HEK293 (cell line): ENCODE data around the gene CCL24.
"Not testable (repeated sequence)": the region's sequence is repeated elsewhere in the genome, so short reads cannot be mapped to it uniquely, and the experiment has no call there.

ENCODE experiments used
- CTCF ChIA-PET: fragments of 350-600 bp; formaldehyde crosslinking; extraction: SDS; loops from one replicate; lab custom pipeline; 2021; ENCODE audit warnings: antibody characterized with exemption; lab: Yijun Ruan, JAX
- POLR2A ChIA-PET: fragments of 300-600 bp; formaldehyde crosslinking; extraction: SDS; loops from one replicate; lab custom pipeline; 2020; ENCODE audit warnings: antibody characterized with exemption, inconsistent platforms; lab: Yijun Ruan, JAX
- H3K27ac ChIP-seq: fragments of 200-500 bp; sonication (Bioruptor generic); 2 replicates; pipeline ENCODE4 v1.5.1; 2014; ENCODE audit warnings: low read depth, low read length, control low read depth, inconsistent platforms; ENCODE audit errors: extremely low read depth
- H3K36me3 ChIP-seq, 2 experiments: fragments of 200-500 bp in 1 of 2; sonication (Bioruptor generic) in 1 of 2; 1 replicate in 1 of 2; 2 replicates in 1 of 2; pipeline ENCODE4 v1.5.1; 2014 to 2017; ENCODE audit warnings: inconsistent platforms in 2 of 2, low read length in 2 of 2; ENCODE audit not compliant: control insufficient read depth in 2 of 2, insufficient read depth in 1 of 2
- H3K4me1 ChIP-seq: fragments of 200-500 bp; sonication (Bioruptor generic); 2 replicates; pipeline ENCODE4 v1.5.1; 2014; ENCODE audit warnings: mild to moderate bottlenecking, low read length, inconsistent platforms; ENCODE audit not compliant: control insufficient read depth, insufficient read depth
- H3K4me3 ChIP-seq: 2 replicates; pipeline ENCODE4 v1.5.1; 2011; ENCODE audit warnings: low read depth, mild to moderate bottlenecking, control low read depth, low read length, moderate library complexity
- H3K9me3 ChIP-seq: fragments of 200-500 bp; sonication (Bioruptor generic); 2 replicates; pipeline ENCODE4 v1.5.1; 2014; ENCODE audit warnings: low read depth, low read length, inconsistent platforms; ENCODE audit not compliant: control insufficient read depth, insufficient read depth
- KLF16 ChIP-seq: fragments of 450-650 bp; formaldehyde crosslinking; IDR thresholded peaks from 2 replicates; pipeline ENCODE4 v1.5.1; 2017; ENCODE audit warnings: missing biosample characterization, missing genetic modification characterization
- SALL2 ChIP-seq: fragments of 450-650 bp; formaldehyde crosslinking; IDR thresholded peaks from 2 replicates; pipeline ENCODE4 v1.5.0; 2017; ENCODE audit warnings: missing biosample characterization, mild to moderate bottlenecking, missing genetic modification characterization, borderline replicate concordance
- TCF7L2 ChIP-seq: IDR thresholded peaks from 2 replicates; pipeline ENCODE4 v1.6.1; 2011; ENCODE audit warnings: low read depth, mild to moderate bottlenecking, inconsistent platforms, low read length, moderate library complexity, borderline replicate concordance
- ZNF112 ChIP-seq: fragments of 450-650 bp; formaldehyde crosslinking; IDR thresholded peaks from 2 replicates; pipeline ENCODE4 v1.5.0; 2017; ENCODE audit warnings: missing biosample characterization, missing genetic modification characterization
- ZNF2 ChIP-seq: fragments of 450-650 bp; formaldehyde crosslinking; IDR thresholded peaks from 2 replicates; pipeline ENCODE4 v1.5.1; 2016; ENCODE audit warnings: missing biosample characterization, missing genetic modification characterization
- ZNF202 ChIP-seq: fragments of 450-650 bp; formaldehyde crosslinking; IDR thresholded peaks from 2 replicates; pipeline ENCODE4 v1.5.1; 2016; ENCODE audit warnings: missing biosample characterization, missing genetic modification characterization, borderline replicate concordance
- ZNF23 ChIP-seq: fragments of 450-650 bp; formaldehyde crosslinking; IDR thresholded peaks from 2 replicates; pipeline ENCODE4 v1.5.1; 2016; ENCODE audit warnings: missing biosample characterization, missing genetic modification characterization, borderline replicate concordance
- ZNF248 ChIP-seq: fragments of 450-650 bp; formaldehyde crosslinking; IDR thresholded peaks from 2 replicates; pipeline ENCODE4 v1.5.1; 2017; ENCODE audit warnings: missing biosample characterization, missing genetic modification characterization
- ZNF404 ChIP-seq: fragments of 450-650 bp; formaldehyde crosslinking; IDR thresholded peaks from 2 replicates; pipeline ENCODE4 v1.5.1; 2017; ENCODE audit warnings: missing biosample characterization, missing genetic modification characterization
- ZNF521 ChIP-seq: fragments of 450-650 bp; formaldehyde crosslinking; IDR thresholded peaks from 2 replicates; pipeline ENCODE4 v1.5.1; 2017; ENCODE audit warnings: missing biosample characterization, mild to moderate bottlenecking, missing genetic modification characterization
- ZNF596 ChIP-seq: fragments of 450-650 bp; IDR thresholded peaks from 2 replicates; pipeline ENCODE4 v1.5.0; 2018; ENCODE audit warnings: missing biosample characterization, mild to moderate bottlenecking, missing genetic modification characterization, moderate library complexity
- ZNF76 ChIP-seq: fragments of 450-650 bp; formaldehyde crosslinking; IDR thresholded peaks from 2 replicates; pipeline ENCODE4; 2016; ENCODE audit warnings: low read depth, missing biosample characterization, missing genetic modification characterization, borderline replicate concordance
- TF ChIP-seq, protein P1 (sequence below): fragments of 450-650 bp; formaldehyde crosslinking; IDR thresholded peaks from 2 replicates; pipeline ENCODE4 v1.5.1; 2016; ENCODE audit warnings: missing biosample characterization, missing genetic modification characterization
- TF ChIP-seq, protein P2 (sequence below): sonication (generic); formaldehyde crosslinking; IDR thresholded peaks from 2 replicates; pipeline ENCODE4 v1.8.1; 2022; ENCODE audit warnings: mild to moderate bottlenecking, moderate library complexity, missing genetic modification reagents

The CCL24 gene

DNA sequence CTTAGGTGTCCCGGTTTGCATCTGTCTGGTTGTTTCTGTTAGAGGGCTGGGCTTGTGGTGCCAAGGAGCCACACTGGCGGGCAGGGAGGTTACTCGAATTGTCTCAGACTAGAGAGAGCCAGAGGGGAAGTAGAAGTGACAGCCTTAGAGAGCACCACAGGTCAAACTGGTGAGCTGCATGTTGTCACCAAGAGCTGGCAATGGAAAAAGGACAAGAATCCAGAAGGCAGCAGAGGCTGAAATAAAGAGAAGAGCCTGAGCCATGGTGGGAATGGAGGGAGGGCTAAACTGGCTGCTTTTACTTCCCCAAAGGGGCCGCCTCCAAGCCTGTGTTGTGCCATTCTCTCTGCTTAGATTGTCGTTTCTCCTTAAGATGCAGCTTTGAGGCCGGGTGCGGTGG, 34.1 kb upstream of the CCL24 start (continued):
- no peak for TF ChIP-seq TCF7L2
- TF ChIP-seq ZNF76 (tag by site-specific recombination), result no peak
- TF ChIP-seq ZNF404 (tag by site-specific recombination), result no peak
- TF ChIP-seq, all 188 proteins: peak for 0

DNA sequence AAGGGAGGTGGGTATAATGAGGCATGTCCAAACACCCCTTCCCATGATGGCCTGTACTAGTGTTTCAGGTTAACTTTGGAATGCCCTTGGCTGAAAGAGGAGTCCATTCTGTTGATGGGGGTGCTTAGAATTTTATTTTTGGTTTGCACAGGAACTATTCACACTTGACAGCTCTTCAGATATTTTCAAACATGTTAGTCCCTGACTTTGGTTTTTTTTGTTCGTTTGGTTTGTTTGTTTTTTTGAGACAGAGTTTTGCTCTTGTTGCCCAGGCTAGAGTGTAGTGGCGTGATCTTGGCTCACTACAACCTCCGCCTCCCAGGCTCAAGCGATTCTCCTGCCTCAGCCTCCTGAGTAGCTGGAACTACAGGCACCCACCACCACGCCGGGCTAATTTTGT, 31.5 kb upstream of the CCL24 start:
- H3K4me3 ChIP-seq, H3K27ac ChIP-seq, H3K4me1 ChIP-seq, CTCF ChIA-PET, H3K9me3 ChIP-seq, POLR2A ChIA-PET, H3K36me3 ChIP-seq: not testable (repeated sequence)
- TF ChIP-seq, protein P1, sequence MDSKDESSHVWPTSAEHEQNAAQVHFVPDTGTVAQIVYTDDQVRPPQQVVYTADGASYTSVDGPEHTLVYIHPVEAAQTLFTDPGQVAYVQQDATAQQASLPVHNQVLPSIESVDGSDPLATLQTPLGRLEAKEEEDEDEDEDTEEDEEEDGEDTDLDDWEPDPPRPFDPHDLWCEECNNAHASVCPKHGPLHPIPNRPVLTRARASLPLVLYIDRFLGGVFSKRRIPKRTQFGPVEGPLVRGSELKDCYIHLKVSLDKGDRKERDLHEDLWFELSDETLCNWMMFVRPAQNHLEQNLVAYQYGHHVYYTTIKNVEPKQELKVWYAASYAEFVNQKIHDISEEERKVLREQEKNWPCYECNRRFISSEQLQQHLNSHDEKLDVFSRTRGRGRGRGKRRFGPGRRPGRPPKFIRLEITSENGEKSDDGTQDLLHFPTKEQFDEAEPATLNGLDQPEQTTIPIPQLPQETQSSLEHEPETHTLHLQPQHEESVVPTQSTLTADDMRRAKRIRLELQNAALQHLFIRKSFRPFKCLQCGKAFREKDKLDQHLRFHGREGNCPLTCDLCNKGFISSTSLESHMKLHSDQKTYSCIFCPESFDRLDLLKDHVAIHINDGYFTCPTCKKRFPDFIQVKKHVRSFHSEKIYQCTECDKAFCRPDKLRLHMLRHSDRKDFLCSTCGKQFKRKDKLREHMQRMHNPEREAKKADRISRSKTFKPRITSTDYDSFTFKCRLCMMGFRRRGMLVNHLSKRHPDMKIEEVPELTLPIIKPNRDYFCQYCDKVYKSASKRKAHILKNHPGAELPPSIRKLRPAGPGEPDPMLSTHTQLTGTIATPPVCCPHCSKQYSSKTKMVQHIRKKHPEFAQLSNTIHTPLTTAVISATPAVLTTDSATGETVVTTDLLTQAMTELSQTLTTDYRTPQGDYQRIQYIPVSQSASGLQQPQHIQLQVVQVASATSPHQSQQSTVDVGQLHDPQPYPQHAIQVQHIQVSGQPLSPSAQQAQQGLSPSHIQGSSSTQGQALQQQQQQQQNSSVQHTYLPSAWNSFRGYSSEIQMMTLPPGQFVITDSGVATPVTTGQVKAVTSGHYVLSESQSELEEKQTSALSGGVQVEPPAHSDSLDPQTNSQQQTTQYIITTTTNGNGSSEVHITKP (tag by site-specific recombination), result peak; percentile 79

DNA sequence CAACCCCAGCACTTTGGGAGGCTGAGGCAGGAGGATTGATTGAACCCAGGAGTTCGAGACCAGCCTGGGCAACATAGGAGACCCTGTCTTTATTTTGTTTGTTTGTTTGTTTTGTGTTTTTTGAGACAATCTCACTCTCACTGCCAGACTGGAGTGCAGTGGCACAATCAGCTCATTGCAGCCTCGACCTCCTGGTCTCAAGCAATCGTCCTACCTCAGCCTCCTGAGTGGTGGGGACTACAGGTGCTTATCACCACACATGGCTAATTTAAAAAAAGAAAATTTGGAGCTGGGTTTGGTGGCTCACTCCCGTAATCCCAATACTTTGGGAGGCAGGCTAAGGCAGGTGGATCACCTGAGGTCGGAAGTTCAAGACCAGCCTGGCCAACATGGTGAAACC, 30.6 kb upstream of the CCL24 start:
- no peaks in the 10 kb centered on the region for H3K9me3 ChIP-seq
- CTCF ChIA-PET, result no interaction called here
- TF ChIP-seq ZNF404 (tag by site-specific recombination) (no peak), KLF16 (no peak), ZNF521 (tag by site-specific recombination) (no peak), ZNF112 (tag by site-specific recombination) (no peak), ZNF23 (tag by site-specific recombination) (no peak), ZNF2 (no peak)
- TF ChIP-seq, all 188 proteins: peak for 0
- Histone ChIP-seq H3K27ac (no peak overlapping the region), H3K36me3 (no peaks in the 10 kb centered on the region), H3K4me1 (no peaks in the 10 kb centered on the region), H3K4me3 (no peak overlapping the region)
- POLR2A ChIA-PET, result no interaction called here

DNA sequence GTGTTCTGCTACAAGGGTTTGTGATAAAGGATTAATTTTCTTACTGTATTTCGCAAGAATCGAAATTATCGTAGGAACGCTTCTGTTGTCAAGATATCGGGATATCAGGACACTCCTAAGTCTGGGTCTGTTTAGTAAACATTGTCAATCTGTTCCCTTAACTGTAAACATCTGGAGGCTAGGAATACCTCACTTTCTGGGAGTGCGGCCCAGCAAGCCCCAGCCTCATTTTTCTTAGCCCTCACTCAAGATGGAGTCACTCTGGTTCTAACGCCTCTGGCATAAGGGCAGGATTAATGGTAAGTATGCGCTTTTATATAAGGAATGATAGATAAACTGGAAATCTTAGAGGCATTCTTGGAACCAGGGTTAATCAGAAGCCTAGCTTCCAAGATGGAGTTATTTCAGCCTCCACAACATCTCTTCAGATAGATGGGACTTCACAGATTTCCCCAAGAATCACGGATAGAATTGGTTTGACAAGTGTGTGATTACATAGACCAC, 30.1 kb upstream of the CCL24 start:
- CTCF ChIA-PET, result no interaction called here

DNA sequence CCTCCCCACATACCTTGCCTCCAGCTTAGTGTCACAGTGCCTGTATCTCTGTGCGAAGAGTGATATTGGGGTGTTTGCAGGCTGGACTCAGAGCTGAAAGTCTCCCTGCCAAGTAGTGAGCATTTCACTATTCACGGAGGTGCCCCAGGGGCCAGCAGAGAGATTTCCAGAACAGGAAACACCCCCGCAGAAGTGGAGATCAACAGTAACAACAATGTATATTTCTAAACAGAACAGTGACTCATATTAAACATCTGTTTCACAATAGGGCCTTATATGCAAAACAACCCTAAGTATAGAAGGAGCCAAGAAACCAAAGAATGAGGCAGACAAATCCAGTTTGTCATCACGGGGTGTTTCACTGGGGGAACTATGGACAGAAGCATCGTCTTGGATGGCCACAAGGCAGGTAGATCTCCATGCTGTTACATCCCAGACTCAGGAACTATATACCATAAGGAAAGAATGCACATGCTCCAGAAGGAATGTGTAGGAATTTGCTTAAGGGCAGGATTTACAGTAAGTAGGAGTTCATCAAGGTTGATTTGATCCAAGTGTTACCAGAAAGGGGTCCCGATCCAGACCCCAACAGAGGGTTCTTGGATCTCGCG, 29.3 kb upstream of the CCL24 start:
- no peak overlapping the region for H3K4me3 ChIP-seq
- H3K4me1 ChIP-seq, result no peaks in the 10 kb centered on the region
- TF ChIP-seq, protein P1 (tag by site-specific recombination), result no peak
- TF ChIP-seq ZNF202 (tag by site-specific recombination) (no peak), SALL2 (tag by site-specific recombination) (no peak)
- H3K36me3 ChIP-seq, result no peaks in the 10 kb centered on the region
- no peaks in the 10 kb centered on the region for H3K9me3 ChIP-seq
- no peak overlapping the region for H3K27ac ChIP-seq
- CTCF ChIA-PET, result no interaction called here
- POLR2A ChIA-PET, result no interaction called here

More for the DNA sequence above, 30.1 kb upstream of the CCL24 start:
- Histone ChIP-seq H3K4me3 (no peak overlapping the region), H3K27ac (no peak overlapping the region), H3K36me3 (no peaks in the 10 kb centered on the region), H3K4me1 (no peaks in the 10 kb centered on the region), H3K9me3 (no peaks in the 10 kb centered on the region)
- POLR2A ChIA-PET, result no interaction called here
- TF ChIP-seq, protein P2, sequence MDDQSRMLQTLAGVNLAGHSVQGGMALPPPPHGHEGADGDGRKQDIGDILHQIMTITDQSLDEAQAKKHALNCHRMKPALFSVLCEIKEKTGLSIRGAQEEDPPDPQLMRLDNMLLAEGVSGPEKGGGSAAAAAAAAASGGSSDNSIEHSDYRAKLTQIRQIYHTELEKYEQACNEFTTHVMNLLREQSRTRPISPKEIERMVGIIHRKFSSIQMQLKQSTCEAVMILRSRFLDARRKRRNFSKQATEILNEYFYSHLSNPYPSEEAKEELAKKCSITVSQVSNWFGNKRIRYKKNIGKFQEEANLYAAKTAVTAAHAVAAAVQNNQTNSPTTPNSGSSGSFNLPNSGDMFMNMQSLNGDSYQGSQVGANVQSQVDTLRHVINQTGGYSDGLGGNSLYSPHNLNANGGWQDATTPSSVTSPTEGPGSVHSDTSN (CRISPR knock-in tag), result no peak
- TF ChIP-seq ZNF596 (tag by site-specific recombination) (no peak), ZNF248 (tag by site-specific recombination) (no peak)
